Body of pancreas (tissue), 4 donors: Measurements from ENCODE around the gene HES1.

ENCODE experiments used
- CTCF ChIP-seq, 7 experiments: fragments of 450-650 bp in 4 of 7; fragments of 200-600 bp in 3 of 7; sonication (generic) in 3 of 7; IDR thresholded peaks; one replicate each; pipeline ENCODE4 v1.5.1; 2016 to 2019; ENCODE audit warnings: antibody characterized with exemption in 7 of 7
- POLR2A ChIP-seq, 3 donors: fragments of 450-650 bp; IDR thresholded peaks; one replicate each; pipeline ENCODE4 v1.6.1; 2016; ENCODE audit warnings: antibody characterized with exemption in 3 of 3, mild to moderate bottlenecking in 2 of 3

- TF ChIP-seq CTCF (IDR thresholded peaks at IDR 0.05) (no peak), POLR2A (IDR thresholded peaks at IDR 0.05) (no peak)
Observed at GRCh38 chr3:194099215-194099614, 36.7 kb upstream of the HES1 start.
